NCI-H1436 (cell line): ENCODE measurements around the gene KIN.
"Not testable (repeated sequence)": the region's sequence is repeated elsewhere in the genome, so short reads cannot be mapped to it uniquely, and the experiment has no call there.

Experiments
- DNase-seq: peaks from one replicate; lab custom pipeline; 2025; lab: John Stamatoyannopoulos, UW

The KIN gene

DNA sequence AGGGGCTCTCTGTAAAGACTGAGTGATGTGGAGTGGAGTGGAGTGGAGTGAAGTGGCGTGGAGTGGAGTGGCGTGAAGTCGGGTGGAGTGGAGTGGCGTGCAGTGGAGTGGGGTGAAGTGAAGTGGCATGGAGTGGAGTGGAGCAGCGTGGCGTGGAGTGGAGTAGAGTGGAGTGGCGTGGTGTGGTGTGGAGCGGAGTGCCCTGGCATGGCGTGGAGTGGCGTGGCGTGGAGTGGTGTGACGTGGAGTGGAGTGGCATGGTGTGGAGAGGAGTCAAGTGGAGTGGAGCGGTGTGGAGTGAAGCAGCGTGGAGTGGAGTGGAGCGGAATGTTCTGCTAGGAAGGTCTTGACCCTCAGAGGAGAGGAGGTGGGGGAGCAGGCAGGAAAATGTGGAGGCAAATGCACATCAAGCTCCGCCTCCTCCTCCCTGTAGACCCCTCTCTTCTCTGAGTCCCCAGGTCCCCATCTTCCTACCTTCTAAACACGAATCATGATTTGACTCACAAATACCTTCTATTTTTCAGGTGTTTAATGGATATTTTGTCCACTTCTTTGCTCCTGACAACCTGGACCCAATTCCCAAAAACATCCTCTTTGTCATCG is 64.8 kb downstream of the KIN start:
- no peak for DNase-seq

- DNase-seq = no peak
Measured at GRCh38 chr10:7720478-7720877, 67.3 kb downstream of the KIN start.

DNA sequence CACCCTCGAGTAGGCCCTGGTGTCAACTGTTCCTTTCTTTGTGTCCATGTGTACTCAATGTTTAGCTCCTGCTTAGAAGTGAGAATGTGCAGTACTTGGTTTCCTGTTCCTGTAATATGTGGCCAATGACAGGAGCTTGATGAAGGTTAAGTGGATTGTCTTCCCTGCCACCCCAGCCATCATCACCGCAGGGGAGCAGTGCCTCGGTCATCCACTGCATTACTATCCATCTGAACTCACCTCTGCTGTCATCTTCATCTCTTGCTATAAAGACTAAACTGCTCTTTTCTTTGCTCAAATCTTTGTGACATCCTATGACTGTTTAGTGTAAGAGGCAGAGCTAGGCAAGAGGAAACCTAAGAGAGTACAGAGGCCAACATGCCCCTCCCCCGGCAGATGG is 69.1 kb downstream of the KIN start:
- no peak for DNase-seq

- no peak for DNase-seq
Measured at GRCh38 chr10:7717767-7718166, 70.0 kb downstream of the KIN start.

DNA sequence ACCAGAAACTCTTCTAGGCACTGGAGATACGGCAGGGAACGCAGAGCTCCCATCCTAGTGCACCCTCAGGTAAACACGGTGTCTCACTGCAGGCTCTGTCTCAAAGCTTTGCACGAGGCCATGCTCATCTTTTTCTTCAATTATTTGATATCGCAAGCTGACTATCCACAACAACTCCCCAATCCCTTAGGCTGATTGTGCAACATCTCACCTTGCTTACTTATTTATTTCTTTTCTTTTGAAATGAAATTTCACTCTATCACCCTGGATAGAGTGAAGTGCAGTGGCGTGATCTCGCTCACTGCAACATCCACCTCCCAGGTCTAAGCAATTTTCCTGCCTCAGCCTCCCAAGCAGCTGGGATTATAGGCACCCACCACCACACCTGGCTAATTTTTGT is 72.3 kb downstream of the KIN start:
- DNase-seq = no peak

DNA sequence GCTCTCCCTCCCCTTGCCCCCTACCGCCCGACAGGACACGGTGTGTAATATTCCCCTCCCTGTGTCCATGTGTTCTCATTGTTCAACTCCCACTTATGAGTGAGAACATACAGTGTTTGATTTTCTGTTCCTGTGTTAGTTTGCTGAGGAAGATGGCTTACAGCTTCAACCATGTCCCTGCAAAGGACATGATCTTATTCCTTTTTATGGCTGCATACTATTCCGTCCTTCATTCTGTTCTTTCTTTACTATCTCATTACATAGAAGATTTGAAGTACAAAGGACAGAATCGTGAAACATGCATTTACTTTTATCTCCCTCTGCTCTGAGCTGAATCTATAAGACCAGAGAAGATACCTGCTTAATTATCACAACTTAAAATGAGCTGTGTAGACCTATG is 76.7 kb downstream of the KIN start:
- not testable (repeated sequence) for DNase-seq

DNA sequence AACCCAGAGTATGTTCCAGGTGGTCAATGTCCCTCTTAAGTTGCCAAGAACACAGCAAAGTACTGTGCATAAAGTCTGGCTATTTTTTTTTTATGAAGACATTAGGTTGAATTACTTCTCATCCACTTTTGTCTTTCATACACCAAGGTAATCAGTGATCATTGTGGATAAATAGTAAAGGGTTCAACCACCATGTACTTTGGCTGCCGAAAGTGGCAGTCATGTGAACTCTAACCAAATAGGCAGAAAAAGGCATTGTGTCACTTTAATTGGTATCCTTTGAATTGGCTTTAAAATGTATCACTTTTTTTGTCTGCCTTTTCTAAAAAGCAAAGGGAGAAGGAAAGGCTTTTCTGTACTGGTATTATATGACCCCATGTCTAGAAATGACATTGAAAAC is 77.3 kb downstream of the KIN start:
- no peak for DNase-seq

DNA sequence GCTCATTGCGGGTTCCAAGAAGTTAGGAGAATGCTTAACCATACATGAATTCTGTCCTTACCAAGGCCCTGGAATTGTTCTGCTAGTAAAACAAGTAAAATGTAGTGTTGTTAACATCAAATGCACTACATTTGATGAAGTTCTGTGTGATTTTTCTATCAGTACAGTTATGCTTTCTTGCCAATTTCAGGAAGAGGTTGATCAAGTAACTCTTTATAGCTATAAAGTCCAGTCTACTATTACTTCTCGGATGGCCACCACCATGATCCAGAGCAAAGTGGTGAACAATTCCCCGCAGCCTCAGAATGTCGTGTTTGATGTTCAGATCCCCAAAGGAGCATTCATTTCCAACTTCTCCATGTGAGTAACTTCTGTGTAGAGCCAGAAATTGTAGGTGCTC is 79.0 kb downstream of the KIN start:
- DNase-seq = no peak

DNA sequence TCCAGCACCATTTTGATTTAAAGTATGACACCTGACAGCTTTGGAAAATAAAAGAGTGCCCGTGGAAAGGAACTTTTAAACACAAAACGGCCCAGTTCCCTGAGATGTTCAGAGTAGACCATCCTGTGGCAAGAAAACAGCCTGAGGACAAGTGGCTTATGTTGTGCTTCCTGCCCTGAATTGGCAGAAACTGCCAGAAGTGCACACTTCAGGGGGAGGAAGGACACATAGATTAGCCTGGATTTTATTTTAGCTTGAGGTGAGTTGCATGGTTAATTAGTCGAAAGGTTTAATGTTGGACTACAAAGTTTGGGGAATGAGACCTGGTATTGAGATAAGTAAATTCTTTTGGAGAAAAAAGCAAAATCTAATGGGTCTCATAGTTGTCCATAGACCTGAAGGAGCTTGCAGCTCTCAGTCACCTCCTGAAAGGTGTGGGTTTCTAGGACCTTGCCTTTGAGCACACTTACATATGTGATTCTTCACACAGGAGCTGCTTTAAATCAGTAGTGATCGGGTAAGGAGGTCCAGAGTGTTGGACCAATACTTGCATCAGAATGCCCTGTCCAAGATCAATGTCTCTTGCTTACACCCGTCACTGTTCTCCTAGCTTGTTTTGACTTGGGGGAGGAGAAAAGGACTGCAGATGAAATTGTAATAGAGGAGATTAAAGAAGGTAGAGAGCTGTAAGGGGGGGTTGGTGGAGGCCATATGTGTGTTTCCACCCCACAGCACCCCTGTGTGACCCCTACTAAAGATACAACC is 79.8 kb downstream of the KIN start:
- no peak for DNase-seq

DNA sequence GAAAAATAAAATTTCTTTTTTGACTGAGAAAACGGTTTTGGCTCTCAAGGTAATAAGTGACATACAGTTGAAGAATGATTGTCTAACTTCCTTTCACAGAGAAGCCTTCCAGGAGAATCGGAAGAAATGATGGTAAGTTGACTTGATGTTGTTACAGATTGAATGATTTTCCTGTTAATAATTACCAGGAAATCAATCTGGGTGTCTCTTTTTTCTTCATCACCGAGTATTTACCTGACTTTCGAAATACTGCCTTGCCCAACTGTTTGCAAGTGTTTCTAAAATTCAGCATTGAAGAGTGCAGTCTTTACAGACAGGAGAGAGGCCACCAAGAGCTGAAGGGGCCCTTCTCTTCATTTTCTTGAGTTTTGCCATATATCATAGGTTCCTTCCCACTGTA is 80.7 kb downstream of the KIN start:
- DNase-seq = no peak

DNA sequence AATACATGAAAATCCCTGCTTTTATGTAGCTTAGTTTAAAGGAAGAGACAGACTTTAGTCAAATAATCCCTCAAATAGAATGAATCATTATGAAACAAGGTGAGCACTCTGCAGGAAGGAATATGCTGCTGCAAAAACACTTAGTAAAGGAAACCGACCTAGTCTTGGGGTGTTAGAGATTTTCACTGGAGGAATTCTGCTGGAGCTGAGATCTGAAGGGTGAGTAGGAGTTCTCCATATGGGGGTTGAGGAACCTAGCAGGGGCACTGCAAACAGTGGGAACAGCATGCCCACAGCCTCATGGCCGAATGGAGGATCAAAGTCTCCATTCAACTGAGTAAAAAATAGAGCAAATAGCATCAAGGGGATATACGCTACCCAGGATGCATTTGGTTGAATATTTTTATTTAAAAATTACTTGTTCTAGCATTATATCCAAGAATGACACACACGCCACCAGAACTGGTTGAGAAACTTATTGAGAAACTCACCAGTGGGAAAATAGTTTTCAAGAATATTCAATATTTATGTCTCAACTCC is 81.2 kb downstream of the KIN start:
- DNase-seq = no peak

DNA sequence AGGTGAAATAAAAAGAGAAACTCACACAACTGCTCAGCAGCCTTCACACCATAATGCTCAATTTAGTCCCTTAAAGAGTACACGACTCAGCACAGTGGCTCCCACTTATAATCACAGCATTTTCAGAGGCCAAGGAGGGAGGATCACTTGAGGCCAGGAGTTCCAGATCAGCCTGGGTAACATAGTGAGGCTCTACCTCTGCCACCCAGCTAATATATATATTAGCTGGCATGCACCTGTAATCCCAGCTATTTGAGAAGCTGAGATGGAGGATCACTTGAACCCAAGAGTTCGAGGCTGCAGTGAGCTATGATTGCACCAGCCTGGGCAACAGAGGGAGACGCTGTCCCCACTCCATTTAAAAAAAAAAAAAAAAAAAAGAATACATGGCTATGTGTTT is 82.5 kb downstream of the KIN start:
- DNase-seq = no peak

DNA sequence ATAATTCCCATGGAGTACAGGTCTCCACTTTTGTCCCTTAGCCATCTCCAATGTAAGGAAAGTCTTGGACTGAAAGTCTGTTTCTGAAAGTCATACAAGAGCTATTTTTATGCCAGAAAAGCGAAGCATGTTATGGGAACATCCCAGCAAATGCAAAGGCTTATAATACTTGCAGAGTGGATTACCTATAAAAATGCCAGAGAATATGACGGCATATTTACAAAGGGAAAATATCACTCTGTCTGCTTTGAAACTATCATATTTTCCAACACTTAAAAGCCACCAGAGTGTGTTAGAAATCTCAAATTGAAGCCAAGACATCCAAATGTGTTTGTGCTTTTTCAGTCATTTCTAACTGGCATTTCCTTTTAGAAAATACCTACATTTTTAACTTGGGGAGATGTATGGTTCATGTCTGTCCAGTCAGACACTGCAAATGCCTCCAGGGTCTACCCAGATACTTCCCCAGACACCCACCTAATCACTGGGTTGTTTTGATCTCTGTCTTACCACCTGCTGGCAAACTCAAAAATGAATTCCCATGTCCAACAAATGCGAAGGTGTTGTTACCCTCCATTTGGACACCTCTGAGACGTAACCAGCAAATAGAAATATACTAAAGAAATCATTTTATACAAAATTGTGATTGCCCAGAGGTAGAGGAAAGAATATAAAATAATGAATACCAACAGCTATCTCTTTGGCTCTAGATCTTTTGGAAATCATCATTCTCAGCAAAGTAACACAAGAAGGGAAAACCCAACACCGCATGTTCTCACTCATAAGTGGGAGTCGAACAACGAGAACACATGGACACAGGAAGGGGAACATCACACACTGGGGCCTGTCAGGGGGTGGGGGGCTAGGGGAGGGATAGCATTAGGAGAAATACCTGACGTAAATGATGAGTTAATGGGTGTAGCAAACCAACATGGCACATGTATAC is 83.4 kb downstream of the KIN start:
- no peak for DNase-seq

- DNase-seq = no peak
Measured at GRCh38 chr10:7703140-7703539, 84.7 kb downstream of the KIN start, which contains the start of gene ITIH2. Gene ITIH2, plus strand, starts transcription at chr10:7703316. Its CDS starts 119 bp downstream, at chr10:7703435.

- DNase-seq = no peak
Measured at GRCh38 chr10:7702288-7702812, 85.4 kb downstream of the KIN start.

DNA sequence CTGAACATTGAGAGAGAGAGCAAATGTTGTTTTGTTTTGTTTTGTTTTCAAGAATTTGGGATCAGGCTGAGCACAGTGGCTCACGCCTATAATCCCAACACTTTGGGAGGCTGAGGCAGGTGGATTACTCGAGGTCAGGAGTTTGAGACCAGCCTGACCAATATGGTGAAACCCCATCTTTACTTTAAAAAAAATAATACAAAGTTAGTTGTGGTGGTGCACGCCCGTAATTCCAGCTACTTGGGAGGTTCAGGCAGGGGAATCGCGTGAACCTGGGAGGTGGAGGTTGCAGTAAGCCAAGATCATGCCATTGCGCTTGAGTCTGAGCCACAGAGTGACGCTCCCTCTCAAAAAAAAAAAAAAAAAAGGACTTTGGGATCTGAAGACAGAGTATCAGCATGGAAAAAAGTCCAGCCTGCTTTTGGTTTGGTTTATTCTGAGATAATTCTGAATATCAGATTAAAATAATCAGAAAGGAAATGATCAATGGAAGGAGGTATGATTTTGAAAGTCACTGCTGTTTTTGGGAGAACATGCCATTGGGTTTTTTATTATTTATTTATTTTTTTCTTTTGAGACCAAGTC is 86.5 kb downstream of the KIN start:
- DNase-seq = no peak
